GM11168 (cell line): ENCODE results near the gene CYP27B1.
"Not testable (repeated sequence)": the region's sequence is repeated elsewhere in the genome, so short reads cannot be mapped to it uniquely, and the experiment has no call there.

Experiments used
- in situ Hi-C: fragments of 300-500 bp; cut with MboI; formaldehyde crosslinking; loops from one replicate; pipeline ENCODE4 v1.12.0; 2022; ENCODE audit warnings: low sequenced_read_pairs; ENCODE audit not compliant: unreplicated experiment

Gene CYP27B1

DNA sequence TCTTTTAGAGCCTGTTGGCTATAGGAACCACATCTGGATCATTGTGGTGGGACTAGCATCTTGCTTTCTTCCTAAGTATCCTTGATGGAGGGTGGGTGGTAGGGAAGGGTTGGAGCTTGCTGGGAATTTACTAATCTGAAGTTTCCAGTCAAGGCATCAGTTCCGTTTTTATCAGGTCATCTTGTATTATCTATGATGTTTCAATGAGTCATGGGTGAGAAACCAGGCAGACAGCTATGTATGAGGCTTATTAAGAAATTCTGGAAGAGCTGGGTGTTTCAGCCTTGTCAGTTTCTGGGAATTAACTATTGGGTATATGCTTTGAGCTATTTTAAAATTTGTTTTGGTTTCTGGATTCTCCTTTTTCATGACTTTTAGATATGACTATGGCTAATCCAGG lies 27.0 kb upstream of the CYP27B1 start:
- in situ Hi-C loops: no loop called here

DNA sequence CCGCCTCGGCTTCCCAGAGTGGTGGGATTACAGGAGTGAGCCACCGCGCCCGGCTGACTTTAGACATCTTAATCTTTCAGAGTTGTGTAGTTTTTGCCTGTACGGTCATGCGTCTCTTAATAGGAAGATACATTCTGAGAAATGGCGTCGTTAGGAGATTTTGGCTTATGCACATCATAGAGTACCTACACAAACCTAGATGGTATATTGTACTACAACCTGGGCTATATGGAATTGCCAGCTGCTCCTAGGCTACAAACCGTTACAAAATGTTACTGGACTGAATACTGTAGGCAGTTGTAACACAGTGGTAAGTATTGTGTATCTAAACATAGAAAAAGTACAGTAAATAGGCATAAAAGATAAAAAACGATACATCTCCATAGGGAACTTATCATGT lies 17.0 kb upstream of the CYP27B1 start:
- in situ Hi-C loops: no loop called here

DNA sequence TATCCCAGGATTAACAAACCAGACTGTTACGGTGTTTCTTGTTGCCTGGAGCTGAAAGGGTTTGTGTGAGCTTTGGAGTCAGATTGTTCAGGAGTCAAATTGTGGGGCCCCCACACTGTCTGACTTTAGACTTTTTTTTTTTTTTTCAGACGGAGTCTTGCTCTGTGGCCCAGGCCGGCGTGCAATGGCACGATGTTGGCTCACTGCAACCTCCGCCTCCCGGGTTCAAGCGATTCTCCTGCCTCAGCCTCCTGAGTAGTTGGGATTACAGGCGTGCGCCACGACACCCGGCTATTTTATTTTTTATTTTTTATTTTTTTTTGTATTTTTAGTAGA lies 16.6 kb upstream of the CYP27B1 start:
- in situ Hi-C loops: no loop called here

DNA sequence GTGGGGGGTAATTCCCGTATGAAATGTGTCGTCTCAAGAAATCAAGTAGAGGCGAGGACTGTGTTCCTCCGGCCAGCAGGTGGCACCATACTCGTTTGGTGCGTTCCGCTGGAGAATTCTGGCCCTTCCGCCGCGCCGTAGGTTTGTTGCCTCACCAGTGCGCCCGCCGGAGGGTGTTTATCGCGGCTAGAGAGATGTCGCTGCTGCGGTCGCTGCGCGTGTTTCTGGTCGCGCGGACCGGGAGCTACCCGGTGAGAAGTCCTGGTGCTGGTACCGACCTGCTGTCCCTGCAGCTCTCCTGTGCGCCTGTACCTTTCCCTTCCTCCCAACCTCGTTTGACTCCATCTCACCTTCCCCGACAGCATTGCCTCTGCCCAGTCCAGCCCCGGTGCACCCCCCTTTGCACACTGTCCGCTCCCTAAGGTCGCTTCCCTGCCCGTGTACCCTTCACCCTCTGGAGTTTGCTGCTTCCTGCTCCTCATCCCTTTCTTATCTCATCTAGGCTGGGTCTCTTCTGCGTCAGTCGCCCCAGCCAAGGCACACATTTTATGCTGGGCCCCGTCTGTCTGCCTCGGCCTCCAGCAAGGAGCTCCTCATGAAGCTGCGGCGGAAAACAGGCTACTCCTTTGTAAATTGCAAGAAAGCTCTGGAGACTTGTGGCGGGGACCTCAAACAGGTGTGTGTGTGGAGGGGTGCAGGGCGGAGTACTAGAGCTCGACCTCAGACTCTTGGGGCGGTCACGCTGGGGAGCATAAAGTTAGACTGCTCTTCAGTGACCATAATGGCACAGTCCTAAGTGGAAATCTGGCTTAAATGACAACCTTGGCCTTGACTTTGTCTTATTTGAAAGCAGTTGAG lies 16.0 kb upstream of the CYP27B1 start, which contains the start of gene TSFM:
Gene TSFM, plus strand, starts transcription at position 180 of the 858 bp plus-strand sequence. Its CDS starts 15 bp downstream, at position 195.
- in situ Hi-C loops: no loop called here

DNA sequence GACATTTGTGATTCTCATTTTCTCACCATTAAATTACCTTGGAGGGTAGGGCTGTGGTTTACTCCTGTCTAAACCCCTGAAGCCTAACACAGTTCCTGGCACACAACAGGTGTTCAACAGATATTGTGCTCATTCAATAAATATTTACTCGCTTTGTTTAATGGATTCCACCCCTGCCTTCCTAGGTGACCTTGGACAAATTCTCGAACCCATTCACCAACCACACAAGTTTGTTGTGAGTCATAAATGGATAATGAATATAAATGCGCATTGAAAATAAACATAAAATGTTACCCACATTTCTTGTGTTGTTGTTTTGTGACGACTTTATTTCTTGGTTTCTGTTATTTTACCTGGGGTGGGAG lies 15.3 kb upstream of the CYP27B1 start:
- in situ Hi-C loops: no loop called here

DNA sequence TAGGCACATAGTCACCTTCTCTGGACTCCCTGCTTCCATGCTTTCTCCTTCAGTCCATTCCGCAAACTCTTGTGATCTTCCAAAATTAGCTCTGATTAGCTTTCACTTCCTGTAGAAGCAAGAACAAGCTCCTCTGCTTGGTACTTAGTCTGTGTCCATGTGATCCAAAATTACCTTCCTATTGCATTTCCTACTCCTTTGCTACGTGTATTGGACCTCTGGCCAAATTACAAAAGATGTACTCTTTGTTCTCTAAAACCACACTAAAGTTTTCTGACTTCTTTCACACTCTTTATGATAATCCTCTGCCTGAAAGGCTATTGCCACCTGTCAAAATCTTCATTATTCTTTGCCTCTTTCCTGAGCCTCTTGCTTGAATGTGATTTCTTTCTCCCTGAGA lies 14.9 kb upstream of the CYP27B1 start:
- in situ Hi-C loops: no loop called here

DNA sequence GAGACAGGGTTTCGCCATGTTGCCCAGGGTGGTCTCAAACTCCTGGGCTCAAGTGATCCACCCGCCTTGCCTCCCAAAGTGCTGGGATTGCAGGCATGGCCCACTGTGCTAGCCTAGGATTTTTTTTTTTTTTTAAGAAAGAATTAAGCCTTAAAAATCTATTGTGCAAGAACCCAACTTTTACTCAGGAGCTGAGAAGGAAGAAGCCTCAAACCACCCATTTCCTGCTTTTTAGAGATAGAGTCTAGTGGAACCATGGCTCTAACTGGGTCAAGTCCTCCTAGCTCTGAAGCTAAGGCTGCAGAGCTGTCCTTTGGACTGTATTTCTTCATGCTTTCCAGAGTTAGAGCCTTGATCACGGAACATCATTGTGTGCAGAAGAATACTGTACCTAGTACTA lies 14.4 kb upstream of the CYP27B1 start:
- in situ Hi-C loops: no loop called here

DNA sequence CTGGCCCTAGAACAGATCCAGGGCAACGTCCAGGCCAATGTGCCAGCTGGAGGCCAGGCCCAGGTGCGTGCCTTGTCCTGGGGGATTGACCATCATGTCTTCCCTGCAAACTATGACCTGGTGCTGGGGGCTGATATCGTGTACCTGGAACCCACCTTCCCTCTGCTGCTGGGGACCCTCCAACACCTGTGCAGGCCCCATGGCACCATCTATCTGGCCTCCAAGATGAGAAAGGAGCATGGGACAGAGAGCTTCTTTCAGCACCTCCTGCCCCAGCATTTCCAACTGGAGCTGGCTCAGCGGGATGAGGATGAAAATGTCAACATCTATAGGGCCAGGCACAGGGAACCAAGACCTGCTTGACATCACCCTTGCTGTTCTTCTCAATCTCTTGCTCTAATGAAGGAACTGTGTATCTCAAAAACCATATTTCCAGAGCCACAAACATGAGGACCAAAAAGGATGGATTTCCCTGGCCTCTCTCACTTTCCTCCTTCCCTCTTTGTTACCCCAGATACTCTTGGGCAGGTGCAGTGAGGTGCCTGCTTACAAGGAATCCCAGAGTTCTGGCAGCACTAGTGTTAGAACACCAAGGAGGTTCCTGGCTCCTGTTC lies 13.5 kb upstream of the CYP27B1 start:
- in situ Hi-C loops: no loop called here

DNA sequence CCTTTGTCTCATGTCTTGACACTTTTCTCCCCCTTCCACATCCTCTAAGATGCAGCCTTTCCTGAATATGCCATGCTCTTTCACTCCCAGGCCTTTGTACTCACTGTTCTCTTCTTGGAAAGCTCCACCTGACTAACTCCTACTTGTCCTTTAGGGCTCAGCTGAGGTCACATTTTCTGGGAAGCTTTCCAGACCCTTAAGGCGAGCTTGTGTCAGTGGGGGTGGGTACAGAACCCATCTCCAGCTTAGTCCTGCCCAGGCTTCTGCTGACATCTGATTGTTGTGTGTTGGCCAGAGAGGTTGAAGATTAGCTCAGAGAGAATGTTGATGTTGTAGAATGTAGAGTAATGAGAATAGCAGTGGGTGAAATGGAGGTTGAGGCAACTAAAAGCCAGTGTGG lies 12.9 kb upstream of the CYP27B1 start:
- in situ Hi-C loops: no loop called here

DNA sequence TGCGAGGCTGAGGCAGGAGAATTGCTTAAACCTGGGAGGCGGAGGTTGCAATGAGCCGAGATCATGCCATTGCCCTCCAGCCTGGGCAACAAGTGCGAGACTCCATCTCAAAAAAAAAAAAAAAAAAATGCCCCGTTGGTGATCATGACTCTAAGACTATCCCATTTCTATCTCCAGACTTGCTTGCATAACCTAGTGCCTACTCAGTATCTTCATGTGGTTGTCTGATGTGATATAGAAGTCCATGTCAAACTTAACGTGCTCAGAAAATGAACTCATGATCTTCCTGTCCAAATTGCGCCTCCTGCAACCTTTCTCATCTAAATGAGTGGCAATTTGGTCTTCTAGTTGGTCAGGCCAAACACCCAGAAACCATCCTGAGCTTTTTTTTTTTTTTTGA lies 11.0 kb upstream of the CYP27B1 start:
- in situ Hi-C loops: no loop called here

DNA sequence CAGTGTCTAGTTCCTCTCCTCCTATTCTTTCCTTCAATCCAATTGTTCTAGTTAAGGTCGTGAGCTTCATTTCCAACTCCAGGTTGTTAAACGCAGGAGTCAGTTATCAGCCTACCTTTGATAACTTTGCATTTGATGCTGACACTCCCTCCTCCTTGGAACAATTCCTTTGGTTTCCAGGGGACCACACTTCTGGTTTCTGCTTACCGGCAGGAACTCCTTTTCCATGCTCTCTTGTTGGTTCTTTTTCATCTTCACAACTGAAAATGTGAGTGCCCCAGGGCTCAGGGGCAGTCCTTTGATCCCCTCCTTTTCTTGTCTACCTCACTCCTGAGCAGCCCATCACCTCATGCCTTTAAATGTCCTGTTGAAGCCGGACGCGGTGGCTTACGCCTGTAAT lies 10.5 kb upstream of the CYP27B1 start:
- in situ Hi-C loops: no loop called here

DNA sequence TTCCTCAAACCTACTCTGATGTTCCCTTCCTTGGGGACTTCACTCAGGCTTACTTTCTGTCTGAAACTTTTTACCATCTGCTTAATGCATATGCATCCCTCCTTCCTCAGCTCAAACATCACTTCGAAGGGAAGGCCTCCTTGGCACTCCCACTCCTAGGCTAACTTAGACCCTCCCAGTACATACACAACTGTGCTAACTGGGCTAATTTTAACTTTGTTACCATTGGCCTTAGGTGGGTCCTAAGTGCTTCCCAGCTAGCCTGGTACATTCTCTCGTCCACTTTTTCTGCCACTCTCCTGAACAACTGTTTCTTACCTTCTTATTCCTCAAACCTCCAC lies 9.3 kb upstream of the CYP27B1 start:
- in situ Hi-C loops: no loop called here

DNA sequence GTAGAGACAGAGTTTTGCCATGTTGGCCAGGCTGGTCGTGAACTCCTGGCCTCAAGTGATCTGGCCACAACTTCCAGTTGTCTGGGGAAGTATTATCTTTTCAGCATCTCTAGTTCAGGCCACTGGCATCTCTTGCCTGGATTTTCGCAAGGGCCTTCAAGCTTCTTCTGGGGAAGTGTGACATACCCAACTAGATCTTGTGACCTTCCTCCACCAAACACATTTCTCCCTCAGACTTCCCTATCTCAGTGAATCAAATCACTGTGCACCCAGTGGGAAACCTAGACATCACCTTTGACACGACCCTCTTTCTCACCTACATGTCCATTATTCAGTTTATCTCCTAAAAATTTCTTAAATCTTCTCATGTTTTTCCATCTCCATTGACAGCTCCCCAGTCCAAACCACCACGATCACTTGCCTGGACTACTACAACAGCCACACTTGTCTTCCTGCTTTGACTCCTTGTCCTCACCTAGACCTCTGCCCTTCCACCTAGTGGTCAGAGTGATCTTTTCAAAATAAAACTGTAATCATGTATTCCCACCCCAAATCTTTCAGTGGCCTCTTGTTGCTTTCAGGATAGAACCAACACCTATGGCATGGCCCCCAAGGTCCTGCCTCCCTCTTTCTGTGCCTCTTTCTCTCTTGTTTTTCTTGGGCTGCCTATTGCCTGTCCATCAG lies 8.8 kb upstream of the CYP27B1 start:
- in situ Hi-C loops: no loop called here

DNA sequence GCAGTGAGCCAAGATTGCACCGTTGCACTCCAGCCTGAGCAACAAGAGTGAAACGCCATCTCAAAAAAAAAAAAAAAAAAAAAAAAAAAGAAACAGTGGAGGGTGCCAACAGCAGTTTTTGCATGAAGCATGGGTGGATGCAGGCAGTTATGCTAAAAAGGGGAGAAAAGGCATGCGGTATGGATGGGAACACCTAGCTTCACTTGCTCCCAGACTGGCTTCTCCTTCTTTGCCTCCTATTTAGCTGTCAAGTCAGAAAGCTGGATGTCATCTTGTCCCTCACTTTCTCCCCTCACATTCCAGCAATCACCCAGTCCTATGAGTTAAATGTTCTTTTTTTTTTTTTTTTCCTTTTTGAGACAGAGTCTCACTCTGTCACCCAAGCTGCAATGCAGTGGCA lies 8.2 kb upstream of the CYP27B1 start:
- in situ Hi-C loops: no loop called here

DNA sequence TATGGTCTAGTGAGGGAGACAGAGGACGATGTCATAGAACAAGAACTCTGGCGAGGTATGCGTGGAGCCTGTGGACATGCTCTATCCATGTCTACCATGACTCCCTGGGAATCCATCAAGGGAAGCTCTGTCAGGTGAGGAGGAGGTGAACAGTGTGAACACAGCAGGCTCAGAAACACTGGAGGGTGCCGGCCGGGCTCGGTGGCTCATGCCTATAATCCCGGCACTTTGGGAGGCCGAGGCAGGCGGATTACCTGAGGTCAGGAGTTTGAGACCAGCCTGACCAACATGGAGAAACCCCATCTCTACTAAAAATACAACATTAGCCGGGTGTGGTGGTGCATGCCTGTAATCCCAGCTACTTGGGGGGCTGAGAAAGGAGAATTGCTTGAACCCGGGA lies 7.8 kb upstream of the CYP27B1 start:
- in situ Hi-C loops: not testable (repeated sequence)

DNA sequence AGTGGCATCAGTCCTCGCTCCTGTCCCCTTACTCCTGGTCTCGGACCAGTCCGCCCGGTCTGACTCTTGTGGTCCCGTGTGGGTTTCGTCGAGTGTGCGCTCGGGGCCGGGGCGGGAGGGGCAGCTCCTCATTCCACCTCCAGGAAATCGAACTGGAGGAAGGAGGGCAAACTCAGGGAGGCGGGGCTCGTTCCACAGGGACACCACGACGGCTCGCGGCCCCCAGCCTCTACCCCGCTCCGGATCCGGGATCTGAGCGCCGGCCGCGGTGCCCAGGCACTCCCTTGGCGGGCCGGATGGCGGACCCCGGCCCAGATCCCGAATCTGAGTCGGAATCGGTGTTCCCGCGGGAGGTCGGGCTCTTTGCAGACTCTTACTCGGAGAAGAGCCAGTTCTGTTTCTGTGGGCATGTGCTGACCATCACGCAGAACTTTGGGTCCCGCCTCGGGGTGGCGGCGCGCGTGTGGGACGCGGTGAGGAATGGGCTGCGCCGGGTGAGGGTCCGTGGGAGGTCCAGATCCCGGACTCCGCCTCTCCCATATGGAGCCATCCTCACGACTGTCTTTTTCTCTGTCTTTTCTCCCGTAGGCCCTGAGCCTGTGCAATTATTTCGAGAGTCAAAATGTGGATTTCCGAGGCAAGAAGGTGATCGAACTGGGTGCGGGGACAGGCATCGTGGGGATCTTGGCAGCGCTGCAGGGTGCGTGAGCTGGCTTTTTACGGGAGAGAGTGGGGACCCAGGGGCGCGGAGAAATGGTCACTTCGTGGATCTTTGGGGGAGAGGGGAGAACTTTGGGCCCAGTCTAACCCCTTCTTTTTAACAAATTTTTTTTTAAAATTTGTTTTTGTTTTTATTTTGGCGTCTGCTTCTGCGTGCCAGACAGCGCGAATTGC lies 5.8 kb upstream of the CYP27B1 start, which contains the start of gene EEF1AKMT3:
Gene EEF1AKMT3, plus strand, starts transcription at position 186 of the 894 bp plus-strand sequence. Its CDS starts 111 bp downstream, at position 297.
- in situ Hi-C loops: no loop called here

DNA sequence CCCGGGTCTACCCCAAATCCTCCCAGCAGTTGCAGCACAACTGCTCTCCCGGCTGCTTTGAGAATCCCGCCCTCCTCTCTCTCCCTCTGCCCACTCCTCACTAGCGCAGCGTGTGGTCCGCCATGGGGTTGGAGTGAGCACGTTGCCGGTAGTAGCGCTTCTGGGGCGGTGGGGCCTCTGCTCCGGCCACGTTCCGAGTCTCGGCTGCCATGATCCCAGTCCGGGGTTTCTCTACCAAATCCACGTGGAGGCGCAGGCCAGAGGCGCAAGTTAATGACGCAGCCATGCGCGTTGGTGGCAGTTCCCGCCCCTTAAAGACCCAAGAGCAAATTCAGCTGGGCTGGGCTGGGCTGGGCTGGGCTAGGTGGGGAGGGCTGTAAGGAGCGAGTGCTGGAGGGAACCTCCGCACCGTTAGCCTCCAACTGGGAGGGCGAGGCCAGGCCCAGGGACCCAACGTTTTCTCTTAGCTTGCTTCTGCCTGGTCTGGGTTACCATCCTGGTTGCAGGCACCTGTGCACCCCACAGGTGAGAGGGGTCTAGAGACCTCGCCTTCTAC lies 5.1 kb upstream of the CYP27B1 start, which contains the start of gene METTL1:
Gene METTL1, minus strand, starts transcription at position 233 of the 556 bp plus-strand sequence. Its CDS starts 22 bp downstream, at position 211.
- in situ Hi-C loops: no loop called here

DNA sequence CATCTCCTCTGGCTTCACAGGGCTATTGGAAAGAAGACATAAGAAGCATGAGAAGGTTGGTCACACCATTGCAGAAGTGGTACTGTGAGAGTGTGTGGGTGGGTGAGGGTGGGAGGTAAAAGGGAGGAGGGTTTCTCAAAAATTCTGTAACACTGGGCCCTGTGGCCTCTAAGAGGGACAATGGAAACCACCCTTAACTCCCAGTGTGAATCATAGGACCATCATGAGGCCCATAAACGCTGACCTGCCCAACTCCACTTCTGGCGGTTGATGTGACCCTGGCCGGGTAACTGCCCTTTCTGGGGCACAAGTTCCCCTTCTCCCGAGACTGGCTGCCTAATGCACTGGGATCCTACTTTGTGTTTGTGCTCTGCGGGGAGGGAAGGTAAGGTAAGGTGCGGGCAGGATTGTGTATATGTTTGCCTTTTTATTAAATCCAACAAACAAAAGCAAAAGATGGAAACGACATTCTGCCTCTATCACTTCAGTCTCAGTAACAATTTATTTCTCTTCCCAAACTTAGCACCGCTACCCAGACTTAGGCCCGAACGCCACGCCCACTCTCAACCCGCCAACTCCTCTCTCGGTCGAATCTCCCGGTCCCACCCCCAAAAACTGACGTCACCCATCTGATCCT lies 4.5 kb upstream of the CYP27B1 start:
- in situ Hi-C loops: no loop called here

DNA sequence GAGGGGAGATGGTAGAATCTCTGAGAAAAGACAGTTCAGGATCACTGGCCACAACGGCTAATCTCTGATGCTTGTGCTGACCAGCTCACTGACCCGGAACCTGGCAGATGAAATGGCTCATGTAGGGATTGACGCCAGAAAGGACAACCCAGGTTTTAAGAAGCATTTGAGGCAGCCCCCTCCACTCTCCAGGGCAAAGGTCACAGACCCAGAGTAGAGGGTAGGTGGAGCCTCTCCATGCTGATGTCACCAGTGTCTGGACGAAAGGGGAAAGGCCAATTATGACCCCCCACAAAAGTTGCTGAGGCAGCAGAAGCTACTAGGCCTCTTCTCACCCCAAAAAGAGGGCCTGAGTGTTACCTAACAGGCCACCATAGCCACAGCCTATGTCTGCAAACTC lies 3.9 kb upstream of the CYP27B1 start:
- in situ Hi-C loops: no loop called here

DNA sequence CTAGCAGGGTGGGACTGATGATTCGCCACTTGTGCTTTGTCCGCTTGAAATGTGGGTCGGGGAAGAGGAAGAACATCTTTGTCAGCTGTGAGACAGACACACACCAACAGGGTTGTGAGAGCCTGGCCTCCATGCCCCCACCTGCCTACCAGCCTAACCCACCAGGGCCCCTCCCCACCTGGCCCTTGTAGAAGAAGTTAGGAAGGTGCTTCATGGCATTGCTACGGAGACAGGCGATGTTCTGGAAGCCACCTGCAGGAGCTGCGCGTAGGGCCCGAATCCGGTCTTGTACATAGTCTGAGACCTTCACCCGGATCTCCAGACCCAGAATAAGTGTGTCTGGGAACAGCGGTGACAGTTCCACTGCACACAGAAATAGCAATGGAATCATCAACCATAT lies 2.7 kb upstream of the CYP27B1 start:
- in situ Hi-C loops: no loop called here
